NCI-H345 treated with DMSO at 0.1 percent for 48 hours (cell line): ENCODE data around the gene OR10W1.

Experiments
- DNase-seq: peaks from one replicate; lab custom pipeline; 2025; ENCODE audit not compliant: unreplicated experiment; lab: John Stamatoyannopoulos, UW

OR10W1 gene

GRCh38 chr11:58268142-58268541 lies at the start of gene OR10W1:
Gene OR10W1 (minus strand): TSS chr11:58268260. CDS start chr11:58267858, 402 bp downstream.
- no peak for DNase-seq

GRCh38 chr11:58316142-58316541 lies 48.1 kb upstream of the OR10W1 start:
- DNase-seq = no peak

GRCh38 chr11:58301576-58301975 lies 33.5 kb upstream of the OR10W1 start:
- DNase-seq = no peak

GRCh38 chr11:58292017-58292416 lies 24.0 kb upstream of the OR10W1 start:
- no peak for DNase-seq

GRCh38 chr11:58289266-58289665 lies 21.2 kb upstream of the OR10W1 start:
- DNase-seq = no peak

- peak; percentile 21 for DNase-seq
Observed at GRCh38 chr11:58286249-58286648, 18.2 kb upstream of the OR10W1 start.

- no peak for DNase-seq
Observed at GRCh38 chr11:58285483-58286040, 17.5 kb upstream of the OR10W1 start.

- DNase-seq = no peak
Observed at GRCh38 chr11:58276151-58276550, 8.1 kb upstream of the OR10W1 start.

- no peak for DNase-seq
Observed at GRCh38 chr11:58275002-58275401, 6.9 kb upstream of the OR10W1 start.

GRCh38 chr11:58259983-58260382 lies 8.1 kb downstream of the OR10W1 start:
- DNase-seq = no peak

GRCh38 chr11:58254936-58255335 lies 13.1 kb downstream of the OR10W1 start:
- no peak for DNase-seq

GRCh38 chr11:58243954-58244353 lies 24.1 kb downstream of the OR10W1 start:
- DNase-seq = no peak

- no peak for DNase-seq
Observed at GRCh38 chr11:58227956-58228615, 40.0 kb downstream of the OR10W1 start.

- DNase-seq = no peak
Observed at GRCh38 chr11:58222721-58223120, 45.3 kb downstream of the OR10W1 start.
